ENCODE results near the gene MDGA2. TPM values are rescaled to one million over a fixed set of nuclear protein-coding genes. Genes with fewer than 3 reads are reported as not detected.

The MDGA2 gene
- total and polyA plus RNA-seq, 2 of the 4 experiments (the other 2 are of a cell fraction): 0.02 TPM; not detected in 1

- in situ Hi-C loops (cut with MboI; ENCODE audit: low sequenced_read_pairs): no loop called here
- Histone ChIP-seq H3K36me3 (ENCODE audit: control insufficient read depth, insufficient read depth, low read length) (no peaks in the 10 kb centered on the region), H3K4me1 (ENCODE audit: control insufficient read depth, insufficient read depth, low read length) (no peaks in the 10 kb centered on the region), H3K56ac (ENCODE audit: extremely low read depth, insufficient read depth, low read length) (no peak overlapping the region), H3K27ac (ENCODE audit: insufficient read depth, low read length) (no peak overlapping the region), H4K20me1 (ENCODE audit: insufficient read depth, low read length) (no peaks in the 10 kb centered on the region), H2BK5ac (ENCODE audit: low read depth, low read length, poor library complexity, severe bottlenecking) (no peak overlapping the region), H4K5ac (ENCODE audit: low read depth, low read length) (no peak overlapping the region), H3K23ac (ENCODE audit: low read depth, low read length) (no peak overlapping the region), H3K4me2 (ENCODE audit: low read depth, low read length) (no peak overlapping the region), H3K18ac (ENCODE audit: low read depth, low read length) (no peak overlapping the region), H2BK20ac (ENCODE audit: low read depth, low read length) (no peak overlapping the region), H3K79me1 (ENCODE audit: low read depth in 1 of 2, low read length in 2 of 2) (no peaks in the 10 kb centered on the region), H2BK15ac (ENCODE audit: low read depth, low read length) (no peak overlapping the region), H3K9me1 (ENCODE audit: insufficient read depth, low read length) (no peaks in the 10 kb centered on the region), H3K4ac (ENCODE audit: low read depth, low read length) (no peak overlapping the region), H2BK120ac (ENCODE audit: low read depth, low read length) (no peak overlapping the region), H3K9me3 (ENCODE audit: control insufficient read depth, insufficient read depth, low read length) (peaks cover 7% of the 10 kb centered on the region; the same call in 1 of the 2 replicates), H4K91ac (ENCODE audit: insufficient read depth, low read depth, low read length) (no peak overlapping the region), H3K27me3 (ENCODE audit: control insufficient read depth, insufficient read depth, low read length) (no peaks in the 10 kb centered on the region), H3K4me3 (ENCODE audit: insufficient read depth, low read depth, low read length) (no peak overlapping the region), H2AK5ac (ENCODE audit: low read depth, low read length) (no peak overlapping the region), H2AK9ac (replicated peaks; ENCODE audit: low read depth, low read length, poor library complexity) (no peak overlapping the region), H3K9ac (ENCODE audit: low read depth, low read length) (no peak overlapping the region), H3K14ac (replicated peaks; ENCODE audit: low read depth, low read length) (no peak overlapping the region), H4K8ac (ENCODE audit: low read depth in 2 of 2, low read length in 2 of 2) (no peak overlapping the region), H2AFZ (replicated peaks; ENCODE audit: low read length, poor library complexity) (no peak overlapping the region)
- no peak for TF ChIP-seq RCOR1 (IDR thresholded peaks at IDR 0.05; ENCODE audit: insufficient replicate concordance, low read length)
- dilution Hi-C loops (cut with HindIII; ENCODE audit: low sequenced_read_pairs, unreplicated experiment): no loop called here
- intact Hi-C loops (cut with micrococcal nuclease): no loop called here
- ChIA-PET POLR2A (ENCODE audit: unreplicated experiment) (no interaction called here), CTCF (no interaction called here)
- BruUV-seq (replicated peaks): no TSS peak
- no CpG with 5 or more reads among the region's 2 CpGs for WGBS, 2 experiments (ENCODE audit: extremely low coverage in 2 of 2, insufficient read length in 1 of 2)
- ATAC-seq (ENCODE audit: low read depth): no peak
- no peak for DNase-seq
These were observed 125.5 kb downstream of the MDGA2 start for GRCh38 chr14:47549886-47550285.

Data from IMR-90 (cell line).